Activated effector memory CD4-positive, alpha-beta T cell treated with Interleukin-2 at 50 U/mL for 16 hours (primary cell): ENCODE measurements around the gene NEDD4L.

Source experiments
- DNase-seq: peaks from one replicate; pipeline ENCODE4 v3.0.0-alpha.2; 2020

The NEDD4L gene

GRCh38 chr18:58190842-58191530, 147.0 kb downstream of the NEDD4L start:
- no peak for DNase-seq

GRCh38 chr18:58191626-58192025, 147.6 kb downstream of the NEDD4L start:
- DNase-seq, result no peak

GRCh38 chr18:58192519-58192918, 148.5 kb downstream of the NEDD4L start:
- DNase-seq, result no peak

GRCh38 chr18:58194028-58194427, 150.0 kb downstream of the NEDD4L start:
- DNase-seq, result no peak

GRCh38 chr18:58195278-58195765, 151.3 kb downstream of the NEDD4L start:
- DNase-seq, result peak; percentile 7

- DNase-seq, result no peak
Observed at GRCh38 chr18:58196164-58196563, 152.1 kb downstream of the NEDD4L start.

GRCh38 chr18:58196881-58197872, 153.2 kb downstream of the NEDD4L start:
- DNase-seq, result no peak

GRCh38 chr18:58201268-58201667, 157.2 kb downstream of the NEDD4L start:
- no peak for DNase-seq

- DNase-seq, result no peak
Observed at GRCh38 chr18:58201733-58202730, 158.0 kb downstream of the NEDD4L start.

- no peak for DNase-seq
Observed at GRCh38 chr18:58204776-58205442, 160.9 kb downstream of the NEDD4L start.

- DNase-seq, result no peak
Observed at GRCh38 chr18:58205443-58206160, 161.6 kb downstream of the NEDD4L start.

GRCh38 chr18:58207520-58208152, 163.6 kb downstream of the NEDD4L start:
- no peak for DNase-seq

GRCh38 chr18:58208207-58208932, 164.3 kb downstream of the NEDD4L start:
- DNase-seq, result no peak

GRCh38 chr18:58209326-58209725, 165.3 kb downstream of the NEDD4L start:
- no peak for DNase-seq

- DNase-seq, result no peak
Observed at GRCh38 chr18:58211510-58211909, 167.5 kb downstream of the NEDD4L start.

GRCh38 chr18:58212274-58212673, 168.2 kb downstream of the NEDD4L start:
- no peak for DNase-seq

- no peak for DNase-seq
Observed at GRCh38 chr18:58213440-58213839, 169.4 kb downstream of the NEDD4L start.

GRCh38 chr18:58215011-58215410, 171.0 kb downstream of the NEDD4L start:
- DNase-seq, result no peak

GRCh38 chr18:58216071-58216481, 172.1 kb downstream of the NEDD4L start:
- DNase-seq, result no peak

GRCh38 chr18:58217052-58217451, 173.0 kb downstream of the NEDD4L start:
- no peak for DNase-seq
